ENCODE data around the gene SSC5D. TPM values are rescaled to one million over a fixed set of nuclear protein-coding genes. Genes with fewer than 3 reads are reported as not detected.

Gene SSC5D
- total RNA-seq, 1 experiment from 2014 or later = 2.2 TPM

DNA sequence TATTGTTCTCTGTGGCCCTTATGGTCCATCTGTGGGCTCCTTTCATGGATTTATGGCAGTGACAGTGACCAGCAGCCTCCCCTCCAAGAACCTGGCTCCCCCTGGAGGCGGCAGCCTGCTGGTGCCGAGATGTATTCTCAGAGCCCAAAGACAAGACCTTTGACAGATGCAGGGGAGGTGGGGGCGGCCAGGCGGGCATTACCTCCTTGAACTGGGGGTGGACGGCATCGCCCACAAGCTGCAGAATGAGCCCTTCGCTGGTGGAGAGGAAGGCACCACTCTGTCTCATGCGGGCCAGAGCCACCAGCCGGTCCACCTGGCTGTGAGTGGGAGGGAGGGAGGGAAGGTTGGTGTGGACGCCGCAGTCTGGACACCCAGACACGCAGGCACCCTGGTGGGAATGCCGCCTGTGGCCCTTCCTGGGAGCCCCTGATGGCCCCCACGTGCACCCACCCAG, 33.4 kb upstream of the SSC5D start:
- DNase-seq (ENCODE audit: low read depth) = peak; percentile 51

DNA sequence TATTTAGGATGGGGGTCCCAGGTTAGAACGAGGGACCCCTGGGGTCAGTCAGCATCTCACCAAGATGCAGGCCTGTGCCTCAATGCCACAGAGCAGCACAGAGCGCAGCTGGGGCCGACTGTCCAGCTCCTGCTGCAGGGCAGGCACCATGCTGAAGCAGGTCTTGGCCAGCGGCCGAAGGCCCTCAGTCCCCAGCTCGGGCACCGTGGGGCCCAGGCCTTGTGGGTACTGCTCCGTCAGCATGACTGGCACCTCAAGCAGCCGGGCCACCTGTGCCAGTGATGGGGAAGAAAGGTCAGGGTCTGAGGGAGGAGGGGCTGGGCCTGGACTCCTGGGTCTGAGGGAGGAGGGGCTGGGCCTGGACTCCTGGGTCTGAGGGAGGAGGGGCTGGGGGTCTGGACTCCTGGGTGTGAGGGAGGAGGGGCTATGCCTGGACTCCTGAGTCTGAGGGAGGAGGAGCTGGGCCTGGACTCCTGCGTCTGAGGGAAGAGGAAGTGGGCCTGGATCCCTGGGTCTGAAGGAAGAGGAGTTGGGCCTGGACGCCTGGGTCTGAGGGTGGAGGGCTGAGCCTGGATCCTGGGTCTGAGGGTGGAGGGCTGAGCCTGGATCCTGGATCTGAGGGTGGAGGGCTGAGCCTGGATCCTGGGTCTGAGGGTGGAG, 32.5 kb upstream of the SSC5D start:
- DNase-seq (ENCODE audit: low read depth) = no peak

- no peak for DNase-seq (ENCODE audit: low read depth)
Observed at GRCh38 chr19:55456347-55456746, 31.9 kb upstream of the SSC5D start.

DNA sequence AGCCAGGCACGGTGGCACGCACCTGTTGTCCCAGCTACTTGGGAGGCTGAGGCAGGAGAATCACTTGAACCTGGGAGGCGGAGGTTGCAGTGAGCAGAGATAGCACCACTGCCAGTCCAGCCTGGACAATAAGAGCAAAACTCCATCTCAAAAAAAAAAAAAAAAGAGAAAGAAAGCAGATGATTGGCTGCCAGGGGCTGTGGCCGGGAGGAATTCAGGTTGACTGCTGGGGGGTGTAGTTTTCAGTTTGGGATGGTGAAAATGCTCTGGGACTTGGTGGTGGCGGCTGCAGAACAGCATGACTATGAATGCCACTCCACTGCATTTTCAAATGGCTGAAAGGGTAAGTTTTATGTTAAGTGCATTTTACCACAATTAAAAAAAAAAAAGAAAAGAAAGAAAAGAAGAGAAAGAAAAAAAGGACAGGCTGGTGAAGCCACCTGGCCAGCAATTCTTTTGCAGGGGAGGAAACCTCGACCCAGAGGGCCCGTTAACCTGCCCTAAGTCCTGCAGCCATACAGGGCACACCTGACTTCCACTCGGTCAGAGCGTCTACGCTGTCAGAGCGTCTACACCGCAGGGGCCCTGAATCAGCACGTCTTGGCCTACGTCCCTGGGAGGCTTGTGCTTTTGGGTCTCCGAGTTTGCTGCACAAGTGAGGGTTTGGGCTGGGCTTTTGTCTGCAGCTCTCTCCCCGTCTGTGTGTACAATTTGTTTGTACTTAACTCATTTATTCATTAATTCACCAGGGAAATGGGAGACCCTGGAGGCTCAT, 30.4 kb upstream of the SSC5D start:
- DNase-seq (ENCODE audit: low read depth) = no peak

GRCh38 chr19:55459551-55459949, 28.7 kb upstream of the SSC5D start:
- DNase-seq (ENCODE audit: low read depth) = no peak

- no peak for DNase-seq (ENCODE audit: low read depth)
Observed at GRCh38 chr19:55459950-55460657, 28.1 kb upstream of the SSC5D start.

DNA sequence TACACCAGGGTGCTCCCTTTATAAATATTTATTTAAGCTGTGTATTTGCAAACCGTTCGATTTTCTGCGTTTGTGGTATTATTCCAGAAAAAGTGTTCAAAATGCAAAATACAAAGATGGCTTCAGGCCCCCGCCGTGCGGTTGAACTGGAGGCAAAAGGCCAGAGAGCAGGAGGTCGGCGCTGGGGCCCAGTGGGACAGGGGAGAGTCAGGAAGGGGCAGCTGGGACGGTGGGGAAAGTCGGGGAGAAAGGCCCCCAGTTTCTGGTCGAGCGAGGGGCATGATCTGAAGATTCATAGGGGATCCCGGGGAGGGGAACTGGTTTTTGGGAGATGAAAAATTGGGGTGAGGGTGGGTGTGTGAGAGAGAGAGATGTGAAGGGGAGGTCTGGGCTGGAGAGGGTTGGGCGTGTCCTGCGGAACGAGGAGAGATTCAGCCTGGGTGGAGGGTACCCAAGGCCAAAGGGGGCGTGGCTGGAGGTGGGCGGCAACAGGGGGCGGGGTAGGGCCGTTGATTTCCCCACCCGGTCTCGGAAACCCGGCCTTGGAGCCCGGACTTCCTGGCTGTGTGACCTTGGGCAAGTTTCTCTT, 27.5 kb upstream of the SSC5D start:
- DNase-seq (ENCODE audit: low read depth) = peak; percentile 83

- peak; percentile 100 for DNase-seq (ENCODE audit: low read depth)
Observed at GRCh38 chr19:55461259-55461973, 26.8 kb upstream of the SSC5D start, which contains the start of gene ISOC2. ISOC2 (minus strand) TSS chr19:55461642; CDS start chr19:55456486, 5,156 bp downstream.

GRCh38 chr19:55461974-55462626, 26.1 kb upstream of the SSC5D start:
- no peak for DNase-seq (ENCODE audit: low read depth)

DNA sequence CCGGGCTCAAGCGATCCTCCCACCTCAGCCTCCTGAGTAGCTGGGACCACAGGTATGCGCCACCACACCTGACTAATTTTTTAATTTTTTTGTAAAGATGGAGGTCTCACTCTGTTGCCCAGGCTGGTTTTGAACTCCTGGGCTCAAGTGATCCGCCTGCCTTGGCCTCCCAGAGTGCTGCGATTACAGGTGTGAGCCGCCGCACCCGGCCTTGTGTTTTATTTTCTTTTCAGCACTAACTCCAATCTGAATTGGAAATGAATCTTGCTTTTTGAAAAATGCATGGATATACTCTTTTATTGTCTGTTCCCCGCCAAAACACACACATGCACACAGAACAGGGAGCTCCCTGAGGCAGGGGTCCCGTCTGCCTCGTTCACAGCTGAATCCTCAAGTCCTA, 25.5 kb upstream of the SSC5D start:
- no peak for DNase-seq (ENCODE audit: low read depth)

DNA sequence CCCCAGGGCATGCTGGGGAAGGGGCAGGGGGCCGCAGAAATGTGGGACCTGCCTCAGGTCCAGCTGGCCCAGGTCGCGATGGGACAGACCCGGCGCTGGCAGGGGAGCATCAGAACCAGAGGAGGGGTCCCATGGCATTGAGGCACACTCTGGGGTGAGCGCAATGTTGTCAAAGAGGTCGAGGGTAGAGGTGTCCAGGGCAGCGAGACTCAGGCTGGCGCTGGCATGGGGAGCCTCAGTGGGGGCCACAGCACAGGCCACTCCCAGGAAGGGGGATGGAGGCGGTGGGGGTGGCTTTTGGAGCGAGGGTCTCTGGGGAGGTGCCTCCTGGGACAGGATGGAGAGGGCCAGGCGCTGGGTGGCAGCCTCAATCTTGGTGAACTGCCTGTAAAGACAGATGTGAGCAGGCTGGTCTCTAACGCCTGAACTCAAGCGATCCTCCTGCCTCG, 24.6 kb upstream of the SSC5D start:
- no peak for DNase-seq (ENCODE audit: low read depth)

DNA sequence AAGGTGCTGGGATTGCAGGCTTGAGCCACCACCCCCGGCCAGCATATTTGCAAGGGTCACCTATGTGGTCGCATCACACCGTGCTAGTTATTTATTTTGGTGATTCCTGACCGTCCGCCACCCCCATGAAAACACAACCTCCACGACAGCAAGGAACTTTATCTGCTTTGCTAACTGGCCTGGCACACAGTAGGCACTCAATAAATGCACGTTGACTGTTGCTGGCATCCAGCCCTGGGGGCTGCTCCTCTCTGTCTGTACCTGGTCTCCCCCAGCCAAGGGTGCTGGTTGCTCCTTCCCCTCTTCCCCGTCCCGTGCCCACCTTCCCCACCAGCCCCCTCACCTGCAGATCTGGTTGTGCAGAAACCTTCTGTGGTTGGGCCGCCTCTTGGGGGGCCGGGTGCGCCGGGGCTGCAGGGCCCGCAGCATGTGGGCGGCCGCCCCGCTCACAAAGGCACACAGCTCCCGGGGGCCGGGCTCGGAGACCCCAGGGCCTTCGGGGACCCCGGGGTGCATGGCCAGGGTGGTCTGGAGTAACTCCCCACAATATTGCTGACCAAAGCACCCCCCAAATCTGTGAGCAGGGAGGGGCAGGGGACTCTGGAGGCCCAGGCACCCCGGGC, 24.1 kb upstream of the SSC5D start:
- DNase-seq (ENCODE audit: low read depth) = no peak

DNA sequence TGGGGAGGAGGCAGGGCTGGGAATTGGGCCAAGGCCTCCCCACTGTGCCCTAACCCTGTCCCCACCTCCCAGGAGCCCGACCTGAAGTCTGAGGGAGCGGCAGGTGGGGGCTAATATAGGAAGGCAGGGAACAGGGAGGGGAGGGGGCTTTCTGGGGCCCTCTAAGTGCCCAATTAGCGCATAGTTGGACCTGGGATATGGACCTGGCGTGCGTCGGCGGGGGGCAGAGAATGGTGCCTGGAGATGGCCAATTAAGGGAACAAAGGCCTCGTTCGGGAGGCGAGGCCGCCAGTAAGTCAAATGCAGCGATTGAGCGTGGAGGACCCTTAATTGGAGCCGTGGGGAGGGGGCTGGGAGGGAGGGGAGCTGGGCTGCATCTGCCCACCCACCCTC, 23.6 kb upstream of the SSC5D start, which contains the start of gene C19orf85:
Gene C19orf85, minus strand, starts transcription at position 90 of the 393 bp plus-strand sequence. CDS start 197 bp downstream, outside the sequence.
- DNase-seq (ENCODE audit: low read depth) = no peak

DNA sequence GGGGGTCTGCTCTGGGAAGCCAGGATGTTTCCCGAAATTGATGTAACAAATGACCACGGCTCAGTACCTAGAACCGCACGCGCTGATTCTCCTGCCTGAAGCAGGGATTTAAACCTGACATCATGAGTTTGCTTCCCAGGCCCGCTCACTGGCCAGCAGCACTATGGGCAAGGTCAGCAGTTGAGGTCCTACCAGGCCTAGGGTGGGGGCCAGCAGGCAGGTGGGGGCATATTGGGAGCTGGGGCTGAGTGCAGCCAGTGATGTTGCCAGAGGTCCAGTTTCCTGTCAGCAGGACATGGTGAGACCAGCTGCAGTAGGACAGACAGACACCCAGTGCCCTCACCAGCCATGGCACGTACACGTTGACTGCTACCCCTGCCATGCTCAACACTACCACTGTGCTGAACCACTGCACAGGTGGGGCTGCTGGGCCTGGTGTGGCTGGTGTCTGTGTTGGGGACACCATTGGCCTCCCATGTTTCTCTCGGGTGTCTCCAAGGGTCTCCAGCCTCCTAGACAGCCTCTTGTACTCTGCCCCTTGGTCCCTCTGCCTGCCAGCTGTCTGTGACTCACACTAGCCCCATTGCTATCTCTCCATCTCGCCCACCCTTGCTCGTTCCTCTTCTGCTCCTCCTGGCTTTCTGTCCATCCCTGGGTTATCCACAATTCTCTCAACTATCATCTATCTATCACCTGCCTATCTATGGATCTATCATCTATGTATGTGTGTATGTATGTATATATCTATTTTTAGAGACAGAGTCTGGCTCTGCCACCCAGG, 22.6 kb upstream of the SSC5D start:
- no peak for DNase-seq (ENCODE audit: low read depth)

- DNase-seq (ENCODE audit: low read depth) = no peak
Observed at GRCh38 chr19:55466241-55466614, 22.0 kb upstream of the SSC5D start.

DNA sequence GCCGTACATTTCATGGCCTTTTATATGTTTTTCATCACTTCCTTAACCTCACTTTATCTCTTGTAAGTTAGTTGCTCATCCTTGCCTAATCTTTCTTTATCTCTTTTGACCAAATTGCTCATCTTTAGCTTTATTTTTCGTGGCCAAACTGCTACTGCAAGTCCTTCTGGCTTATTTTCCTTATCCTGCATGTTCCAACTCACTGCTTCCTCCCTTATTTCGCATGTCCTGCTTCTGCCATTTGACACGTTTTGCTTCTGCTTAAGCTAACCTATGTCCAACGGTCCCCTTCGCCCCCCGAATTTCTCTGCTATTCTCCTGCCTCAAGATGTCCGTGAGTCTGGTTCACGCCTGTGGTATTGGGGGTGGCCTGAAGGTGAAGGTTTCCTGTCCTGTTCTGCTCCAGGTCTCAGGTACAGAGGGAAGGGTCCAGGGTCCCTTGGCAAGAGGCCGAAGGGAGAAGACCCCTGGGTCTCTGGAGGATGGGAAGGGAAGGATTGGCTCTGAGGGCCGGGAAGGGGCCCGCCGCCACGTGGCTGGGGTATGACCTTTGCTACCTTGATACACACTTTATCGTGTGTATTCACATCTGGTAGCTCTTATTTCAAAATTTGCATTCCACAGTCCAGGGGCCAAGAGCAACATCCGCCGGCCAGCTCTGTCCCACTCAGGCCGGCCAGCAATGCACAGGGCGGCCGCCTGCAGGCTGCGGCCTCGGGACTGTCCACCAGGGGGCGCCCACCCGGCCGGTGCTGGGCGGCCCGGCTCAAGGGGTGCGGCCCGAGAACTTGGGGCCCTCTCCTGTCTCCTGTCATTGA, 20.8 kb upstream of the SSC5D start:
- DNase-seq (ENCODE audit: low read depth) = peak; percentile 65

DNA sequence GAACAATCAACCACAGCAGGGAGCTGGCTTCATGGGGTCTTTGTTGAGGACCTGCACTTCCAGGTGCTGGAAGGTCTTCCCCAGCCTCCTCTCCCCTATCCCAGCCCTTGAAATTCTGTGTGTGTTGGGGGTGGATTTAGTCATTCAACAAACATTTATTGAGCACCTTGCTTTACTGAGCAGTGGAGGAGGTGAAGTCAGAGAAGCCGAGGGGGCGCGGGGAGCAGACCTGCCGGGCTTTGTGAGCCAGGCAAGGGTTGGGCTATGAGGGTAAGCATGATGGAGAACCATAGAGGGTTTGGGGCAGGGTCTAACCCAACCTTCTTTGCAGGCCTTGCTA, 20.2 kb upstream of the SSC5D start:
- DNase-seq (ENCODE audit: low read depth) = no peak

DNA sequence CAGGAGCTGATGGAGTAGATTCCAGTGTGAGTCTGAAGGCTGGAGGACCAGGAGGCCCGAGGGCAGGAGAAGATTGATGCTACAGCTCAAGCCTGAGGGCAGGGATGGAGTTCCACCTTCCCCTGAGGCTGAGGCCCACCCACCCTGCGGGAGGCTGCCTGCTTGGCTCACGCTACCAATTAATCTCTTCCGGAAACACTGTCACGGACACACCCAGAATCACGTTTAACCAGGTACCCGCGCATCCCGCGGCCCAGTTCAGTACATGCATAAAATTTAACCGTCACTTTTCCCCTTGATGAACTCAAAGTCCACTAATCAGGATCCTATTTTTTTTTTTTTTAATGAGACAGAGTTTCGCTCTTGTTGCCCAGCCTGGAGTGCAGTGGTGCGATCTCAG, 17.0 kb upstream of the SSC5D start:
- no peak for DNase-seq (ENCODE audit: low read depth)

DNA sequence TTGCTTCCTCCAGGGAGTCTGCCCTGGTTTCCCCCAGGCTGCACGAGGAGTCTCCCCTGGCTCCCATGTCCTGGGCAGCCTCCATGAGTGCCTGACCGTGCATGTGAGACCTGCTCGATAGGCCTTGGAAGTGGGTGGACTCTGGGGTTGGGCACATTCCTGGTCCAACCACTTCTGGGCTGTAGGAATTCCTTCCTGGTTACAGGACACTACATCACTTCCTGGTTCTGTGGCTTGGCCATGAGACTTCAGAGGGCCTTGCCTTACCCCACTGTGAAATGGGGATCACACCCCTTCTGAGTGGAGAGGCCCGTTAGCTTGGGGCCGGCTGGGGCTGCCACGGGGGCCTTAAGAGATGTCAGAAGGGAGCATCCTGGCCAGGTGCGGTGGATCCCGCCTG, 15.8 kb upstream of the SSC5D start:
- peak; percentile 84 for DNase-seq (ENCODE audit: low read depth)
